Stomach (tissue), 9 donors: ENCODE results near the gene FRY. TPM values are rescaled to one million over a fixed set of nuclear protein-coding genes. Genes with fewer than 3 reads are reported as not detected.

Source experiments
- DNase-seq, 2 donors: peaks; one replicate each; pipeline versions ENCODE4 v3.0.0 to v3.0.0-alpha.2; 2013 to 2019
- H3K27ac ChIP-seq, 5 donors: fragments of 200-600 bp in 4 of 5; sonication (generic) in 4 of 5; one replicate each; pipeline ENCODE4 v1.5.1; 2013 to 2019; ENCODE audit warnings: mild to moderate bottlenecking in 1 of 5, moderate library complexity in 1 of 5
- H3K27me3 ChIP-seq, 3 donors: fragments of 200-600 bp; sonication (generic); one replicate each; pipeline ENCODE4 v1.5.1; 2017 to 2019; ENCODE audit warnings: mixed run types in 1 of 3
- H3K36me3 ChIP-seq, 4 donors: fragments of 200-600 bp; sonication (generic); 1 replicate in 3 of 4; 2 replicates in 1 of 4; pipeline ENCODE4 v1.5.1; 2016 to 2019
- H3K4me1 ChIP-seq, 4 donors: fragments of 200-600 bp; sonication (generic); one replicate each; pipeline ENCODE4 v1.5.1; 2016 to 2019
- H3K4me3 ChIP-seq, 4 donors: fragments of 200-600 bp; sonication (generic) in 3 of 4; one replicate each; pipeline ENCODE4 v1.5.1; 2016 to 2019; ENCODE audit warnings: mild to moderate bottlenecking in 1 of 4
- H3K9me3 ChIP-seq, 4 donors: fragments of 200-600 bp; sonication (generic); one replicate each; pipeline ENCODE4 v1.5.1; 2016 to 2019
- CTCF ChIP-seq, 7 experiments: fragments of 450-650 bp in 4 of 7; fragments of 200-600 bp in 3 of 7; sonication (generic) in 3 of 7; IDR thresholded peaks; one replicate each; pipeline ENCODE4 v1.5.1; 2016 to 2019; ENCODE audit warnings: antibody characterized with exemption in 7 of 7, control low read depth in 2 of 7, mild to moderate bottlenecking in 1 of 7
- EP300 ChIP-seq: sonication (generic); formaldehyde crosslinking; IDR thresholded peaks from one replicate; pipeline ENCODE4 v1.6.1; 2017; ENCODE audit warnings: antibody characterized with exemption
- POLR2A ChIP-seq, 4 donors: fragments of 450-650 bp; IDR thresholded peaks; one replicate each; pipeline ENCODE4 v1.6.1; 2016; ENCODE audit warnings: antibody characterized with exemption in 4 of 4, control low read depth in 2 of 4, mild to moderate bottlenecking in 1 of 4, moderate library complexity in 1 of 4
- POLR2AphosphoS5 ChIP-seq, 3 donors: sonication (generic); formaldehyde crosslinking; IDR thresholded peaks; one replicate each; pipeline ENCODE4 v1.6.1; 2016; ENCODE audit warnings: antibody characterized with exemption in 3 of 3
- WGBS, 5 donors: extraction: QIAGEN DNeasy Blood & Tissue Kit in 3 of 5; methylation state at CpG; one replicate each; pipeline versions ENCODE4 v1.1.5 to v1.1.7; 2013 to 2018; 5-methylcytosine and 5-hydroxymethylcytosine counted together
- intact Hi-C: fragments of 100-400 bp; cut with DNase I; formaldehyde crosslinking; loops from one replicate; pipeline ENCODE4 v1.15.1; 2023; ENCODE audit warnings: low total_unique reads
- polyA plus RNA-seq, 3 donors: library from polyadenylated mRNA; stranded (reverse); fragments of 200-250 nt; gene quantifications; one replicate each; pipeline ENCODE4 v1.2.3, GENCODE V29; 2013
- total RNA-seq, 5 donors: library from RNA; depleted of rRNA; stranded (reverse); fragments of >200 nt; gene quantifications; one replicate each; pipeline versions ENCODE4 v1.1.0 to v1.2.3, GENCODE V29; 2014 to 2016
- donor health status: healthy with polysubstance abuse.
- donor health status: Bipolar disorder and iron deficiency.
- donor health status: healthy.

Gene FRY
- total and polyA plus RNA-seq, 8 donors = 3.5 to 97.1 (median 16.4) TPM

- H3K4me1 ChIP-seq = peaks cover 0 to 8% (median 5%) of the 10 kb centered on the region in 4 donors
- TF ChIP-seq POLR2A (IDR thresholded peaks at IDR 0.05) (no peak), POLR2AphosphoS5 (IDR thresholded peaks at IDR 0.05) (no peak), EP300 (no peak), CTCF (IDR thresholded peaks at IDR 0.05) (no peak)
- 88 to 94% (median 93%) methylated on average over 5 of the region's 5 CpGs for WGBS, 5 donors
Observed at GRCh38 chr13:32092496-32092895, 60.9 kb downstream of the FRY start.

GRCh38 chr13:32093006-32093405 lies 61.4 kb downstream of the FRY start:
- Histone ChIP-seq H3K27me3 (no peaks in the 10 kb centered on the region), H3K4me1 (peaks cover 0 to 3% (median under 1%) of the 10 kb centered on the region in 4 donors), H3K9me3 (no peaks in the 10 kb centered on the region), H3K4me3 (no peak overlapping the region), H3K36me3 (no peaks in the 10 kb centered on the region), H3K27ac (no peak overlapping the region)
- no peak for TF ChIP-seq POLR2A (IDR thresholded peaks at IDR 0.05)
- no peak for TF ChIP-seq EP300
- TF ChIP-seq POLR2AphosphoS5 (IDR thresholded peaks at IDR 0.05) = no peak
- no peak for TF ChIP-seq CTCF (IDR thresholded peaks at IDR 0.05)
- intact Hi-C loops = no loop called here
- WGBS, 5 donors = 75 to 85% (median 80%) methylated on average over 2 of the region's 2 CpGs
- no peak for DNase-seq

More at GRCh38 chr13:32092496-32092895, 60.9 kb downstream of the FRY start:
- Histone ChIP-seq H3K36me3 (no peaks in the 10 kb centered on the region), H3K9me3 (no peaks in the 10 kb centered on the region), H3K27me3 (no peaks in the 10 kb centered on the region), H3K4me3 (no peak overlapping the region), H3K27ac (no peak overlapping the region)
- no peak for DNase-seq
- intact Hi-C loops = no loop called here

GRCh38 chr13:32098272-32098671 lies 66.7 kb downstream of the FRY start:
- no peak overlapping the region for H3K27ac ChIP-seq
- no peak overlapping the region for H3K4me3 ChIP-seq
- no peak for DNase-seq
- peaks cover 0 to 8% (median 7%) of the 10 kb centered on the region in 4 donors for H3K36me3 ChIP-seq
- no peaks in the 10 kb centered on the region for H3K4me1 ChIP-seq
- H3K9me3 ChIP-seq = no peaks in the 10 kb centered on the region
- intact Hi-C loops = no loop called here
- 68 to 87% (median 85%) methylated on average over 3 of the region's 3 CpGs for WGBS, 5 donors
- no peak for TF ChIP-seq POLR2A (IDR thresholded peaks at IDR 0.05)
- no peak for TF ChIP-seq POLR2AphosphoS5 (IDR thresholded peaks at IDR 0.05)
- TF ChIP-seq CTCF (IDR thresholded peaks at IDR 0.05) = no peak
- H3K27me3 ChIP-seq = no peaks in the 10 kb centered on the region

GRCh38 chr13:32105653-32106313 lies 74.2 kb downstream of the FRY start:
- no peak for TF ChIP-seq CTCF (IDR thresholded peaks at IDR 0.05)
- no peak for TF ChIP-seq POLR2AphosphoS5 (IDR thresholded peaks at IDR 0.05)
- TF ChIP-seq EP300 = no peak
- TF ChIP-seq POLR2A (IDR thresholded peaks at IDR 0.05) = no peak
- no peak overlapping the region for H3K4me3 ChIP-seq
- H3K4me1 ChIP-seq = peaks cover 0 to 10% (median 3%) of the 10 kb centered on the region in 4 donors
- no peaks in the 10 kb centered on the region for H3K27me3 ChIP-seq
- no peaks in the 10 kb centered on the region for H3K9me3 ChIP-seq
- H3K27ac ChIP-seq = no peak overlapping the region
- no peak for DNase-seq
- peaks cover 0 to 17% (median 11%) of the 10 kb centered on the region in 4 donors for H3K36me3 ChIP-seq
- intact Hi-C loops = no loop called here
